SHP77 (cell line): ENCODE measurements around the gene GOLGB1.
"Not testable (repeated sequence)": the region's sequence is repeated elsewhere in the genome, so short reads cannot be mapped to it uniquely, and the experiment has no call there.

Experiments used
- DNase-seq, 2 experiments: peaks; one replicate each; lab custom pipeline; 2025; lab: John Stamatoyannopoulos, UW

Gene GOLGB1

GRCh38 chr3:121690777-121691405 is 58.6 kb downstream of the GOLGB1 start:
- DNase-seq = no peak

DNA sequence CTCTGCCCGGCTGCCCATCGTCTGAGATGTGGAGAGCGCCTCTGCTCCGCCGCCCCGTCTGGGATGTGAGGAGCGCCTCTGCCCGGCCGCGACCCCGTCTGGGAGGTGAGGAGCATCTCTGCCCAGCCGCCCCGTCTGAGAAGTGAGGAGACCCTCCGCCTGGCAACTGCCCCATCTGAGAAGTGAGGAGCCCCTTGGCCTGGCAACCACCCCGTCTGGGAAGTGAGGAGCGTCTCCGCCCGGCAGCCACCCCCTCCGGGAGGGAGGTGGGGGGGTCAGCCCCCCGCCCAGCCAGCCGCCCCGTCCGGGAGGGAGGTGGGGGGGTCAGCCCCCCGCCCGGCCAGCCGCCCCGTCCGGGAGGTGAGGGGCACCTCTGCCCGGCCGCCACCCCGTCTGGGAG is 60.8 kb downstream of the GOLGB1 start:
- not testable (repeated sequence) for DNase-seq

DNA sequence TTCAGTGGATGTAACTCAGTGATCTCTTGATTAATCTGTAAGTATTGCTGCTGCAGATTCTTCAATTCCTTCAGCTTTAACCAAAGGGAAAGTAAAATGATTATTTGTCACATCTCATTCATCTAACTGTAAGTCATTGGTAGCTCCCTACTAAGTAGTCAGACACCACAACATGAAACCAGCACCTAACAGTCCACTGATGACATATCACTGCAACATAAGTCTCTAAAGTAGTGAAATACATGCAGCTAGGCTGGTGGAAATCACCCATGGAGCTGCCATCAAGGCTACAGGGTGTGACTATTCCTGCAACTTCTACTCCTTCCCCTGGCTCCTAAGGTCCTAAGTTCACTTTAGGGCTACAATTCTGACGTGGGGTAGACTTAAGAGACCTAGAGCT is 67.7 kb downstream of the GOLGB1 start:
- no peak for DNase-seq

DNA sequence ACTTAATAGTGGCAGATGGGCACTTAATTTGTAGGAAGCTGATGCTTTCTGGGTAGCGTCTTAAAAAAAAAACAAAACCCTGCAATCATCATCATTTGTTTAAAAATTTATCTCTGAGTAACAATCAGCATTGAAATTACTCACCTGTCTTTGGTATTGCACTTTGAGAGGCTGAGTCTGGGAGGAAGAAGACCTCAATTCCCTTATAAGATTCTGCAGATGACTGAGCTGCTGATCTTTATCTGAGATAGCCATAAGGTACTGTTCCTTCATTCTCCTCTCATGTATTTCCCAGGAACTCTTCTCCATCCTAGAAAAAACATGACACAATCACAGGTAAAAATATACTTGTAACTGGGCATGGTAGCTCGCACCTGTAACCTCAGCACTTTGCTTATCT is 72.4 kb downstream of the GOLGB1 start:
- DNase-seq = no peak

- no peak for DNase-seq
These were observed 78.9 kb downstream of the GOLGB1 start for GRCh38 chr3:121670676-121671075.

- no peak for DNase-seq
These were observed 82.2 kb downstream of the GOLGB1 start for GRCh38 chr3:121667333-121667732.

GRCh38 chr3:121665488-121665887 is 84.1 kb downstream of the GOLGB1 start:
- DNase-seq = no peak

- no peak for DNase-seq
These were observed 86.2 kb downstream of the GOLGB1 start for GRCh38 chr3:121663171-121663847.

GRCh38 chr3:121662742-121663141 is 86.8 kb downstream of the GOLGB1 start:
- DNase-seq = no peak

- no peak for DNase-seq
These were observed 88.2 kb downstream of the GOLGB1 start for GRCh38 chr3:121661376-121661775.

- DNase-seq = peak; percentile 33 to 48
These were observed 89.0 kb downstream of the GOLGB1 start, which contains the start of gene HCLS1 for GRCh38 chr3:121660356-121661171. HCLS1 (minus strand) TSS chr3:121660903; CDS start chr3:121658347, 2,556 bp downstream.

DNA sequence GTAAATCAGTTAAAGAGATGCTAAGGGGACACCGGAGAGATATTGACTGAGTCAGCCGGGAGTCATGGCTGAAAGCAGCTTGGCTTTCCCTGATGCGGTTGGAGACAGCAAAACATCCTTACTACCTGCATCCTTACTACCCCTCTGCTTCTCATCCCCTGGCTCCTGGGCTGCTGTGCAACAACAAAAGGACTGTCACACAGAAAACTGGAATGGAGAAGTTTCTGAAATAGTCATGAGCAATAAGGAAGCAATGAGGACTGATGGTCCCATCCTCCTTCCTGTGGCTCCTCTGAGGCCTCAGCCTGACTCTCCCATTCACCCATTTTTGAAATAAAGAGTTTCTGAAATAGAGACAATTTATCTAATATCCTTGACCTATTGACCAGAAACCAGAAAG is 90.0 kb downstream of the GOLGB1 start:
- no peak for DNase-seq

GRCh38 chr3:121658716-121659435 is 90.7 kb downstream of the GOLGB1 start:
- no peak for DNase-seq

DNA sequence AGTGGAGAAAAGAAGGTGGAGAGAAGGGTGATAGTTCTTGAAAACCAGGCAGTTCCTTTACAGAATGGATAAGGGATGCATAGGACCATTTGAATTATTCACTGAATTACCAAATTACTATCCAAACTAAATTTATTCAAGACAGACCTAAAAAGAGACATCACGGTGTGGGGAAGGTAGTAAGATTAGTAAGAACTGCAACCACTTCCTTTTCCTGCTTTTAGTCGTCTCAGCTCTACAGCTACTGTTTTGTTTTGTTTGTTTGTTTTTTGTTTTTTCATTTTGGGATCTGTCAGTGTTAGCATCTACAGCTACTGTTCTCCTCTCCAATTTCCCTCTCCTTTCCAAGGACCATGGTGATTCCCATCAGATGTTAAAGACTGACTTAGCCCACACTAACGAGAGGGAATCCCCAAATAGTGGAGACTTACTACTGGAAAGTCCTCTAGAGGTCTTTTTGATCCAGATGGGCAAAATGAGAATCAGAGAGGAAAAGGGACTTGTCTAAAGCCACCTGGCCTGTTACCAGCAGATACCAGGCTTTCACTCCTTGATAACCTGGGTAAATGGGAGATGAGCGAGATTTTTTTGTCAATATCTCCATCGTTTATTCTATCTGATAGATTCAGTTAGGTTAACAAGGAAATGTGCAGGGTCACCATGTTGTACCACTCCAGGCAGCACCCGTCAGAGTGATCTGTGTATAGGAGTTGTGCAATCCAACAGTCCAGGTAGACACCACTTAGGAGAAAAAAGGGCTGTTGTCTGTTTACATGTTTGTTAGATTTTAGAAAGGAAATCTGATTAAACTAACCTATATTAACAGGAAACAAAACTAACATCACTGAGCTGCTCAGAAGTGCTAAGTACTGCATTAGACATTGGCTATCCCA is 94.8 kb downstream of the GOLGB1 start:
- no peak for DNase-seq

- peak; percentile 51 to 77 for DNase-seq
These were observed 97.9 kb downstream of the GOLGB1 start for GRCh38 chr3:121651684-121652083.

- DNase-seq = no peak
These were observed 99.9 kb downstream of the GOLGB1 start for GRCh38 chr3:121649645-121650044.

- no peak for DNase-seq
These were observed 101.2 kb downstream of the GOLGB1 start for GRCh38 chr3:121648219-121648958.

- DNase-seq = no peak
These were observed 104.5 kb downstream of the GOLGB1 start for GRCh38 chr3:121645054-121645453.

GRCh38 chr3:121642601-121643314 is 106.8 kb downstream of the GOLGB1 start:
- no peak for DNase-seq

- DNase-seq = no peak
These were observed 108.4 kb downstream of the GOLGB1 start for GRCh38 chr3:121641127-121641526.
